ENCODE results near the gene RAET1L. TPM values are rescaled to one million over a fixed set of nuclear protein-coding genes. Genes with fewer than 3 reads are reported as not detected.

RAET1L gene
- total and polyA plus RNA-seq, 8 donors = 1.1 to 5.0 TPM; not detected in 6

DNA sequence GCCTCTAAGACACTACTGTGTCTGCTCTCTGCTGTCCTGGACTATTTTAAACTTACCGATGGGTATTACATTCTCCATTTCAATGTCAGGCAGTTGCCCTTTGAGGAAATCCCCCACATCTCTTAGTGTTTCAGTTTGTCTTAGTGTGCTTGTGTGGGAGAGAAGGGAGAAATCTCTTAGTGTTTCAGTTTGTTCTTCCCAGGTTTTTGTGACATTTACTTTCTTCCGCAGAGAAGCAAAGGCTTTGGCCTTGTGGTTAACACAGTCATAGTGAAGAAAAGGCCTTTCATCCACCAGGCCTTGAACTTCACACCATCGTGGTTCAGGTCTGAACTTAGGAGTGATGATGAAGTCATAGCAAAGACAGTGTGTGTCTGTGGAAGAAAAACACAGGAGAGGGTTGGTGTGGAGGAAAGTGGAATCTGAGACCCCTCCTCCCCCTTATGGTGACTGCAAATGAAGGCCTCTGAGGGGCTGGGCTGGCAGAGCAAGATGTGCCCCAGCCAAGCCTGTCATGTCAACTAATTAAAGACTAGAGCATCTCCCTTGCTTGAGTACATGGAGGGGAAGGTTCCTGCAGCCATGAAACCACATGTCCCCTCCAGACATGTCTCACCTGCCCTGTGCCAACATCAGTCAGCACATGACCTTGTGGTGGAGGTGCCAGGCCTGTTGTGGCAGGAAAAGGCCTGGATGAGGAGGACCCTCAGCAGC lies 23.9 kb downstream of the RAET1L start:
- Histone ChIP-seq H3K4me3 (no peak overlapping the region), H3K9me3 (no peaks in the 10 kb centered on the region), H3K4me1 (peaks cover 7 to 21% (median 16%) of the 10 kb centered on the region in 4 donors), H3K27ac (no peak overlapping the region), H3K27me3 (peaks cover 0 to 85% (median 18%) of the 10 kb centered on the region in 3 donors), H3K36me3 (no peaks in the 10 kb centered on the region)
- intact Hi-C loops (cut with DNase I; ENCODE audit: low total_unique reads) = no loop called here
- TF ChIP-seq EP300 (IDR thresholded peaks at IDR 0.05) = no peak
- no peak for TF ChIP-seq POLR2A (IDR thresholded peaks at IDR 0.05)
- TF ChIP-seq, protein P1, sequence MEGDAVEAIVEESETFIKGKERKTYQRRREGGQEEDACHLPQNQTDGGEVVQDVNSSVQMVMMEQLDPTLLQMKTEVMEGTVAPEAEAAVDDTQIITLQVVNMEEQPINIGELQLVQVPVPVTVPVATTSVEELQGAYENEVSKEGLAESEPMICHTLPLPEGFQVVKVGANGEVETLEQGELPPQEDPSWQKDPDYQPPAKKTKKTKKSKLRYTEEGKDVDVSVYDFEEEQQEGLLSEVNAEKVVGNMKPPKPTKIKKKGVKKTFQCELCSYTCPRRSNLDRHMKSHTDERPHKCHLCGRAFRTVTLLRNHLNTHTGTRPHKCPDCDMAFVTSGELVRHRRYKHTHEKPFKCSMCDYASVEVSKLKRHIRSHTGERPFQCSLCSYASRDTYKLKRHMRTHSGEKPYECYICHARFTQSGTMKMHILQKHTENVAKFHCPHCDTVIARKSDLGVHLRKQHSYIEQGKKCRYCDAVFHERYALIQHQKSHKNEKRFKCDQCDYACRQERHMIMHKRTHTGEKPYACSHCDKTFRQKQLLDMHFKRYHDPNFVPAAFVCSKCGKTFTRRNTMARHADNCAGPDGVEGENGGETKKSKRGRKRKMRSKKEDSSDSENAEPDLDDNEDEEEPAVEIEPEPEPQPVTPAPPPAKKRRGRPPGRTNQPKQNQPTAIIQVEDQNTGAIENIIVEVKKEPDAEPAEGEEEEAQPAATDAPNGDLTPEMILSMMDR (IDR thresholded peaks at IDR 0.05) = no peak
- no peak for TF ChIP-seq POLR2AphosphoS5 (IDR thresholded peaks at IDR 0.05)
- DNase-seq = no peak
- WGBS, 5 donors = 72 to 83% (median 80%) methylated on average over 3 of the region's 3 CpGs

DNA sequence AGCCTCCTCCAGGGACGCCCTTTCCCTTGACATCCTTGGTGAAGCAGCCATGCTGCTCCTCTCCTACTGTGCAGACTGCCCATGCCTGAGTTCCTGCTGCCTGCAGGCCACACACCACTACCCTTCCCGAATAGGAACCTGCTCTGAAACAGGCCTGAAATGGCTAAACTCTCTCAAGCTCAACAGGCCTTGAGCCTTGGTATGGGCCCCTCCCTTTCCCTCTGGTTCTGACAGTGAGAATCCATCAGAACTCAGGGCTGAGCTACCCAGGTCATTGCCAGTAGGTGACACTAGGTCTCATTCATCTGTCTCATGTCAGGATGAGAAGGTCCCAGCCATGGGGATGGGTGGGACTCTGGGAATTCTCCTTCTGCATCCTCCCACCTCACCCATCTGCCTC lies 25.7 kb downstream of the RAET1L start:
- Histone ChIP-seq H3K4me1 (peaks cover 4 to 6% (median 4%) of the 10 kb centered on the region in 4 donors), H3K9me3 (no peaks in the 10 kb centered on the region), H3K36me3 (no peaks in the 10 kb centered on the region), H3K4me3 (no peak overlapping the region), H3K27me3 (peaks cover 0 to 91% (median 34%) of the 10 kb centered on the region in 3 donors), H3K27ac (no peak overlapping the region)
- intact Hi-C loops (cut with DNase I; ENCODE audit: low total_unique reads) = no loop called here
- TF ChIP-seq, protein P1 (IDR thresholded peaks at IDR 0.05) = no peak
- TF ChIP-seq POLR2AphosphoS5 (IDR thresholded peaks at IDR 0.05) = no peak
- no peak for TF ChIP-seq POLR2A (IDR thresholded peaks at IDR 0.05)
- no peak for TF ChIP-seq EP300 (IDR thresholded peaks at IDR 0.05)
- 63 to 96% (median 84%) methylated on average over 2 of the region's 2 CpGs for WGBS, 5 donors
- no peak for DNase-seq

DNA sequence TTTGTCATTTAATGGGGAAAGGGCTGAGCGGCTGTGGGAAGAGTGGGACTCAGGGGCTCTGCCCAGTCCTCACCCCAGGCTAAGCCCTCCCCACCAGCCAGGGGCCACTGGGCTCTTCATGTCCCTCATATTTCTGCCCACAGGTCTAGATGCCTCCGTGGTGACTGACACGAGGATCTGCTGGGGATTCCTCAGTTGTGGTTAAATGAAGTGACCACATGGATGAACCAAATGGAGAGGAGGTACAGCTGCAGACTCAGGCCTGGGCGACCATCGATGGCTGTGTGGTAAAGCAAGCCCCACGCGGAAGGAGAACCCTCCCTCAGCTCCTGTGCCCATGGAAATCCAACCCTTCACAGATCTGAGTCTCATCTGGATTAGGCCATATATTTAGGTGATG lies 29.4 kb downstream of the RAET1L start:
- Histone ChIP-seq H3K27ac (no peak overlapping the region), H3K9me3 (no peaks in the 10 kb centered on the region), H3K27me3 (peaks cover 4 to 92% (median 46%) of the 10 kb centered on the region in 3 donors), H3K36me3 (no peaks in the 10 kb centered on the region), H3K4me3 (no peak overlapping the region), H3K4me1 (peaks cover 2 to 6% (median 4%) of the 10 kb centered on the region in 4 donors)
- DNase-seq = no peak
- 82 to 92% (median 88%) methylated on average over 7 of the region's 7 CpGs for WGBS, 5 donors
- TF ChIP-seq EP300 (IDR thresholded peaks at IDR 0.05) = no peak
- no peak for TF ChIP-seq POLR2A (IDR thresholded peaks at IDR 0.05)
- TF ChIP-seq, protein P1 (IDR thresholded peaks at IDR 0.05) = no peak
- TF ChIP-seq POLR2AphosphoS5 (IDR thresholded peaks at IDR 0.05) = no peak
- intact Hi-C loops (cut with DNase I; ENCODE audit: low total_unique reads) = no loop called here

DNA sequence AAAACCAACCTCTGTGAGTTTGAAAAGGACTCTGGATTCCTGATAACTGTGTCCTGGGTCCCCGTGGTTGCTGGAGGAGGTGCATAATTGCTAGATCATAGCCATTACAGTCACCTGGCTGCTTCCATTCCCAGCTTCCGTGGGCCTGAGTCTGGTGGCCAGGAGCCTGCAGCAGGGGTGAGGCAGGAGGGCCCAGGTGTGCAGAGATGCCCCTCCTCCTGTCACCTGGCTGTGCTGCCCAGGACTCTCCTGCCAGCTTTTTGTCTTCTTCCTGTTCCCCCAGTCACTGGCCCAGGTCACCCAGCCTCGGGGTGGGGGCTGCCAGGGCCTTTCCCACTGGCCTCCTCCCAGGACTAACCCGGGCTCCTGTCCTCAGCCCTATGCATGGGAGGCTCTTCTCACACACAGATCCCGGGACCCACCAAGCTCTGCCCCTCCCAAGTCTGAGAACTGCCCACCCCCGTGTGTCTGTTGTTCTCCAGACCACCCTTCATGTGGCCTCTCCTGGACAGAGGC lies 30.0 kb downstream of the RAET1L start:
- Histone ChIP-seq H3K27ac (no peak overlapping the region), H3K4me1 (peaks cover 8 to 12% (median 11%) of the 10 kb centered on the region in 4 donors), H3K4me3 (no peak overlapping the region), H3K9me3 (no peaks in the 10 kb centered on the region), H3K27me3 (peaks cover 10 to 92% (median 53%) of the 10 kb centered on the region in 3 donors), H3K36me3 (no peaks in the 10 kb centered on the region)
- intact Hi-C loops (cut with DNase I; ENCODE audit: low total_unique reads) = no loop called here
- DNase-seq = no peak
- WGBS, 5 donors = 66 to 72% (median 68%) methylated on average over 6 of the region's 6 CpGs
- TF ChIP-seq, protein P1 (IDR thresholded peaks at IDR 0.05) = no peak
- TF ChIP-seq POLR2AphosphoS5 (IDR thresholded peaks at IDR 0.05) (no peak), POLR2A (IDR thresholded peaks at IDR 0.05) (no peak), EP300 (IDR thresholded peaks at IDR 0.05) (no peak)
